IPS-20b (cell line): ENCODE data around the gene CDON.
A peak's percentile ranks its signal among the peaks of the same experiment; 100 is the strongest.

Experiments used
- H3K27ac ChIP-seq: one replicate; pipeline ENCODE4 v1.5.1; 2013; ENCODE audit warnings: low read length
- H3K27me3 ChIP-seq: 2 replicates; pipeline ENCODE4 v1.6.1; 2013; ENCODE audit warnings: mild to moderate bottlenecking, low read length, inconsistent platforms; ENCODE audit not compliant: insufficient read depth
- H3K36me3 ChIP-seq: 2 replicates; pipeline ENCODE4 v1.6.1; 2013; ENCODE audit warnings: low read depth, mild to moderate bottlenecking, inconsistent platforms, low read length, moderate library complexity; ENCODE audit not compliant: insufficient read depth
- H3K4me1 ChIP-seq: 2 replicates; pipeline ENCODE4 v1.6.1; 2013; ENCODE audit warnings: mild to moderate bottlenecking, control low read depth, inconsistent platforms, low read length, moderate library complexity; ENCODE audit not compliant: insufficient read depth
- H3K4me3 ChIP-seq: 2 replicates; pipeline ENCODE4 v1.5.1; 2013; ENCODE audit warnings: mild to moderate bottlenecking, low read length, inconsistent platforms
- H3K9ac ChIP-seq: 2 replicates; pipeline ENCODE4 v1.6.1; 2013; ENCODE audit warnings: low read depth, mild to moderate bottlenecking, inconsistent platforms, low read length, moderate library complexity
- H3K9me3 ChIP-seq: 2 replicates; pipeline ENCODE4 v1.6.1; 2013; ENCODE audit warnings: mild to moderate bottlenecking, low read depth, low read length, inconsistent platforms; ENCODE audit not compliant: insufficient read depth

Gene CDON

GRCh38 chr11:125945011-125945796 is 117.5 kb downstream of the CDON start:
- Histone ChIP-seq H3K4me3 (no peak overlapping the region), H3K9ac (no peak overlapping the region), H3K27me3 (no peaks in the 10 kb centered on the region), H3K9me3 (no peaks in the 10 kb centered on the region), H3K36me3 (no peaks in the 10 kb centered on the region), H3K27ac (no peak overlapping the region), H3K4me1 (peaks cover 6% of the 10 kb centered on the region; the same call in 1 of the 2 replicates)

GRCh38 chr11:125944350-125945010 is 118.2 kb downstream of the CDON start:
- H3K4me1 ChIP-seq, result peaks cover 6% of the 10 kb centered on the region; the same call in 1 of the 2 replicates
- H3K27ac ChIP-seq, result no peak overlapping the region
- no peak overlapping the region for H3K9ac ChIP-seq
- no peaks in the 10 kb centered on the region for H3K36me3 ChIP-seq
- no peaks in the 10 kb centered on the region for H3K27me3 ChIP-seq
- no peak overlapping the region for H3K4me3 ChIP-seq
- H3K9me3 ChIP-seq, result no peaks in the 10 kb centered on the region

- no peak overlapping the region for H3K27ac ChIP-seq
- H3K36me3 ChIP-seq, result no peaks in the 10 kb centered on the region
- peaks cover 6% of the 10 kb centered on the region; the same call in 1 of the 2 replicates for H3K4me1 ChIP-seq
- H3K4me3 ChIP-seq, result no peak overlapping the region
- no peak overlapping the region for H3K9ac ChIP-seq
- no peaks in the 10 kb centered on the region for H3K9me3 ChIP-seq
- H3K27me3 ChIP-seq, result no peaks in the 10 kb centered on the region
Measured at GRCh38 chr11:125943661-125944349, 118.9 kb downstream of the CDON start.

GRCh38 chr11:125942771-125943428 is 119.8 kb downstream of the CDON start:
- Histone ChIP-seq H3K9ac (no peak overlapping the region), H3K9me3 (no peaks in the 10 kb centered on the region), H3K36me3 (no peaks in the 10 kb centered on the region), H3K27me3 (no peaks in the 10 kb centered on the region), H3K27ac (no peak overlapping the region), H3K4me3 (no peak overlapping the region), H3K4me1 (peaks cover 6% of the 10 kb centered on the region; the same call in 1 of the 2 replicates)

GRCh38 chr11:125941619-125942611 is 120.8 kb downstream of the CDON start:
- Histone ChIP-seq H3K9ac (peak overlapping the region; percentile 30; the same call in 1 of the 2 replicates), H3K4me3 (no peak overlapping the region; the same call in 1 of the 2 replicates), H3K27me3 (no peaks in the 10 kb centered on the region), H3K4me1 (peaks cover 6% of the 10 kb centered on the region; the same call in 1 of the 2 replicates), H3K27ac (no peak overlapping the region), H3K36me3 (no peaks in the 10 kb centered on the region), H3K9me3 (no peaks in the 10 kb centered on the region)

GRCh38 chr11:125941267-125941618 is 121.4 kb downstream of the CDON start:
- Histone ChIP-seq H3K36me3 (no peaks in the 10 kb centered on the region), H3K27me3 (no peaks in the 10 kb centered on the region), H3K9me3 (no peaks in the 10 kb centered on the region), H3K4me3 (no peak overlapping the region; the same call in 1 of the 2 replicates), H3K27ac (no peak overlapping the region), H3K4me1 (peaks cover 6% of the 10 kb centered on the region; the same call in 1 of the 2 replicates), H3K9ac (peak overlapping the region; percentile 30; the same call in 1 of the 2 replicates)

- H3K27me3 ChIP-seq, result no peaks in the 10 kb centered on the region
- H3K4me1 ChIP-seq, result peaks cover 6% of the 10 kb centered on the region; the same call in 1 of the 2 replicates
- no peaks in the 10 kb centered on the region for H3K9me3 ChIP-seq
- no peak overlapping the region for H3K4me3 ChIP-seq
- H3K9ac ChIP-seq, result no peak overlapping the region
- H3K36me3 ChIP-seq, result no peaks in the 10 kb centered on the region
- H3K27ac ChIP-seq, result no peak overlapping the region
Measured at GRCh38 chr11:125940145-125940544, 122.5 kb downstream of the CDON start.

- Histone ChIP-seq H3K36me3 (no peaks in the 10 kb centered on the region), H3K27me3 (no peaks in the 10 kb centered on the region), H3K9ac (no peak overlapping the region), H3K9me3 (no peaks in the 10 kb centered on the region), H3K4me3 (no peak overlapping the region), H3K27ac (no peak overlapping the region), H3K4me1 (peaks cover 7% of the 10 kb centered on the region; the same call in 1 of the 2 replicates)
Measured at GRCh38 chr11:125939081-125939521, 123.6 kb downstream of the CDON start.

GRCh38 chr11:125938418-125938817 is 124.2 kb downstream of the CDON start:
- Histone ChIP-seq H3K9ac (no peak overlapping the region), H3K4me3 (no peak overlapping the region), H3K27me3 (no peaks in the 10 kb centered on the region), H3K4me1 (peaks cover 13% of the 10 kb centered on the region; the same call in 1 of the 2 replicates), H3K27ac (no peak overlapping the region), H3K9me3 (no peaks in the 10 kb centered on the region), H3K36me3 (no peaks in the 10 kb centered on the region)

- Histone ChIP-seq H3K9me3 (no peaks in the 10 kb centered on the region), H3K4me1 (peaks cover 15% of the 10 kb centered on the region; the same call in 1 of the 2 replicates), H3K36me3 (no peaks in the 10 kb centered on the region), H3K9ac (no peak overlapping the region), H3K4me3 (no peak overlapping the region), H3K27ac (no peak overlapping the region), H3K27me3 (peaks cover 12% of the 10 kb centered on the region; the same call in 1 of the 2 replicates)
Measured at GRCh38 chr11:125935618-125936199, 127.0 kb downstream of the CDON start.
